Uterus (tissue), 2 donors: ENCODE data around the gene EXTL2.

Experiments used
- CTCF ChIP-seq, 4 experiments: fragments of 200-600 bp in 2 of 4; fragments of 450-650 bp in 2 of 4; sonication (generic) in 2 of 4; IDR thresholded peaks; one replicate each; pipeline ENCODE4 v1.5.1; 2016 to 2019; ENCODE audit warnings: antibody characterized with exemption in 4 of 4, mild to moderate bottlenecking in 2 of 4, moderate library complexity in 1 of 4
- POLR2A ChIP-seq, 2 donors: fragments of 450-650 bp; IDR thresholded peaks; one replicate each; pipeline ENCODE4 v1.6.1; 2016; ENCODE audit warnings: antibody characterized with exemption in 2 of 2, mild to moderate bottlenecking in 1 of 2, moderate library complexity in 1 of 2

- TF ChIP-seq CTCF (IDR thresholded peaks at IDR 0.05) (no peak), POLR2A (IDR thresholded peaks at IDR 0.05) (no peak)
These were observed 35.9 kb upstream of the EXTL2 start for GRCh38 chr1:100930494-100930893.
